Measurements from ENCODE around the gene ACOT8. TPM values are rescaled to one million over a fixed set of nuclear protein-coding genes. Genes with fewer than 3 reads are reported as not detected.

The ACOT8 gene
- 36.0 and 46.5 TPM in 2 replicates for total RNA-seq

GRCh38 chr20:45857114-45857881 lies at the start of gene ACOT8, which contains the start of gene ZSWIM3:
TSS of gene ACOT8 (minus strand) at chr20:45857392. CDS start at chr20:45857315, 77 bp downstream.
TSS of gene ZSWIM3 (plus strand) at chr20:45857614. CDS start at chr20:45857826, 212 bp downstream.

GRCh38 chr20:45890985-45891983 lies 34.1 kb upstream of the ACOT8 start, which contains the start of the genes CTSA and NEURL2:
TSS of gene CTSA (plus strand) at chr20:45891335. CDS start at chr20:45891569, 234 bp downstream.
TSS of gene NEURL2 (minus strand) at chr20:45891208. CDS start at chr20:45890991, 217 bp downstream.

GRCh38 chr20:45887346-45887715 lies 30.1 kb upstream of the ACOT8 start, which contains the start of gene SPATA25:
TSS of gene SPATA25 (minus strand) at chr20:45887622. CDS start at chr20:45887590, 32 bp downstream.

GRCh38 chr20:45880988-45881788 lies 24.0 kb upstream of the ACOT8 start, which contains the start of gene ZSWIM1:
TSS of gene ZSWIM1 (plus strand) at chr20:45881227. CDS start at chr20:45882593, 1,366 bp downstream.

GRCh38 chr20:45833030-45833882 lies 23.9 kb downstream of the ACOT8 start, which contains the start of gene SNX21:
TSS of gene SNX21 (plus strand) at chr20:45833799. CDS start at chr20:45833920, 121 bp downstream.

GRCh38 chr20:45827030-45827652 lies 30.1 kb downstream of the ACOT8 start, which contains the start of gene TNNC2:
TSS of gene TNNC2 (minus strand) at chr20:45827312. CDS start at chr20:45827248, 64 bp downstream.

GRCh38 chr20:45812157-45813005 lies 44.8 kb downstream of the ACOT8 start, which contains the start of gene UBE2C:
TSS of gene UBE2C (plus strand) at chr20:45812644. CDS start at chr20:45812696, 52 bp downstream.

Other genes with a start within 250 kb of the ACOT8 start
- not detected in 2 replicates for gene WFDC10A, start 227.7 kb downstream of the ACOT8 start, total RNA-seq
- gene WFDC9, start 226.1 kb downstream of the ACOT8 start, total RNA-seq, result not detected in 2 replicates
- not detected in 2 replicates for gene WFDC11, start 187.2 kb downstream of the ACOT8 start, total RNA-seq
- not detected in 2 replicates for gene WFDC13, start 155.4 kb downstream of the ACOT8 start, total RNA-seq
- gene WFDC10B, start 152.4 kb downstream of the ACOT8 start, total RNA-seq, result not detected in 2 replicates
- gene SPINT4, start 135.0 kb downstream of the ACOT8 start, total RNA-seq, result not detected in 2 replicates
- gene WFDC3, start 65.5 kb downstream of the ACOT8 start, total RNA-seq, result 1.1 TPM in 1 of 2 replicates, not detected in the other
- 24.7 and 36.3 TPM in 2 replicates for gene DNTTIP1, start 65.4 kb downstream of the ACOT8 start, total RNA-seq
- 20.9 and 425 TPM in 2 replicates for gene UBE2C, start 44.7 kb downstream of the ACOT8 start, total RNA-seq
- not detected in 2 replicates for gene TNNC2, start 30.1 kb downstream of the ACOT8 start, total RNA-seq
- 31.1 and 40.7 TPM in 2 replicates for gene SNX21, start 23.6 kb downstream of the ACOT8 start, total RNA-seq
- 2.6 and 3.5 TPM in 2 replicates for gene ZSWIM3, start 222 bp upstream of the ACOT8 start, total RNA-seq
- gene ZSWIM1, start 23.8 kb upstream of the ACOT8 start, total RNA-seq, result 14.7 and 17.7 TPM in 2 replicates
- gene SPATA25, start 30.2 kb upstream of the ACOT8 start, total RNA-seq, result 0.16 and 1.1 TPM in 2 replicates
- gene NEURL2, start 33.8 kb upstream of the ACOT8 start, total RNA-seq, result 2.8 and 9.5 TPM in 2 replicates
- gene CTSA, start 33.9 kb upstream of the ACOT8 start, total RNA-seq, result 70.9 and 232 TPM in 2 replicates
- gene PLTP, start 54.8 kb upstream of the ACOT8 start, total RNA-seq, result 42.2 and 122 TPM in 2 replicates
- gene PCIF1, start 77.3 kb upstream of the ACOT8 start, total RNA-seq, result 25.1 and 34.1 TPM in 2 replicates
- 16.1 and 18.0 TPM in 2 replicates for gene ZNF335, start 114.8 kb upstream of the ACOT8 start, total RNA-seq
- gene MMP9, start 151.5 kb upstream of the ACOT8 start, total RNA-seq, result 0.65 TPM in 1 of 2 replicates, not detected in the other
- 2.1 and 3.2 TPM in 2 replicates for gene SLC12A5, start 171.8 kb upstream of the ACOT8 start, total RNA-seq
- gene NCOA5, start 232.6 kb upstream of the ACOT8 start, total RNA-seq, result 16.5 and 21.5 TPM in 2 replicates

All from mesangial cell (primary cell).